Measurements from ENCODE around the gene TDRD9. TPM values are rescaled to one million over a fixed set of nuclear protein-coding genes. Genes with fewer than 3 reads are reported as not detected.

The TDRD9 gene
- total and polyA plus RNA-seq, 2 experiments from 2014 or later: 0.24 TPM; not detected in 1

GRCh38 chr14:104036212-104036611, 108.0 kb downstream of the TDRD9 start (continued):
- TF ChIP-seq REST (IDR thresholded peaks at IDR 0.05; ENCODE audit: unreplicated experiment) (no peak), NANOG (IDR thresholded peaks at IDR 0.05; ENCODE audit: borderline replicate concordance) (no peak), ZNF462 (CRISPR knock-in tag; IDR thresholded peaks at IDR 0.05) (no peak), EZH2 (IDR thresholded peaks at IDR 0.05; ENCODE audit: low read depth, unreplicated experiment) (no peak), STAT1 (IDR thresholded peaks at IDR 0.05; ENCODE audit: unreplicated experiment) (no peak)

GRCh38 chr14:104037074-104037473, 108.8 kb downstream of the TDRD9 start:
- no peaks in the 10 kb centered on the region; the same call in 2 of the 3 replicates for H3K4me1 Mint-ChIP-seq
- H3K4me3 Mint-ChIP-seq: no peak overlapping the region
- no peaks in the 10 kb centered on the region for H3K36me3 Mint-ChIP-seq (ENCODE audit: low read depth)
- H3K79me2 ChIP-seq (replicated peaks; ENCODE audit: insufficient read depth): no peaks in the 10 kb centered on the region
- no peak overlapping the region for H3K4me3 ChIP-seq
- H3K9me2 ChIP-seq (ENCODE audit: insufficient read depth): no peaks in the 10 kb centered on the region
- no peaks in the 10 kb centered on the region for H3K36me3 ChIP-seq (ENCODE audit: insufficient read depth)
- H3F3A ChIP-seq (replicated peaks; ENCODE audit: low read depth): no peaks in the 10 kb centered on the region
- H3K27me3 Mint-ChIP-seq (ENCODE audit: insufficient read depth, low read depth, poor library complexity): peaks cover 9% of the 10 kb centered on the region
- H3K27ac Mint-ChIP-seq: no peak overlapping the region
- no peaks in the 10 kb centered on the region for H3K4me1 ChIP-seq (ENCODE audit: insufficient read depth)
- no peak for DNase-seq (ENCODE audit: low spot score)
- no peak overlapping the region for H3K4me2 ChIP-seq
- H2AFZ ChIP-seq: peak overlapping the region; percentile 66; the same call in 1 of the 2 replicates
- no peak overlapping the region for H3K27ac ChIP-seq (ENCODE audit: low read depth)
- ATAC-seq: no peak
- H3K9me3 Mint-ChIP-seq: no peaks in the 10 kb centered on the region
- H4K20me1 ChIP-seq (replicated peaks; ENCODE audit: insufficient read depth): no peaks in the 10 kb centered on the region
- H3K27me3 ChIP-seq (ENCODE audit: insufficient read depth): no peaks in the 10 kb centered on the region
- TF ChIP-seq REST (IDR thresholded peaks at IDR 0.05; ENCODE audit: unreplicated experiment): no peak
- no peak for TF ChIP-seq EZH2 (IDR thresholded peaks at IDR 0.05; ENCODE audit: low read depth, unreplicated experiment)

Measured in GM23338 (cell line).